Thyroid gland (tissue), 4 donors: ENCODE results near the gene MRPL10.

Source experiments
- CTCF ChIP-seq, 6 experiments: fragments of 200-600 bp in 3 of 6; fragments of 450-650 bp in 3 of 6; sonication (generic) in 3 of 6; IDR thresholded peaks; one replicate each; pipeline ENCODE4 v1.5.1; 2016 to 2019; ENCODE audit warnings: antibody characterized with exemption in 6 of 6, mild to moderate bottlenecking in 2 of 6, inconsistent platforms in 1 of 6, moderate library complexity in 1 of 6
- POLR2A ChIP-seq, 2 donors: fragments of 450-650 bp; IDR thresholded peaks; one replicate each; pipeline ENCODE4 v1.6.1; 2017; ENCODE audit warnings: antibody characterized with exemption in 2 of 2, mild to moderate bottlenecking in 2 of 2, moderate library complexity in 1 of 2

DNA sequence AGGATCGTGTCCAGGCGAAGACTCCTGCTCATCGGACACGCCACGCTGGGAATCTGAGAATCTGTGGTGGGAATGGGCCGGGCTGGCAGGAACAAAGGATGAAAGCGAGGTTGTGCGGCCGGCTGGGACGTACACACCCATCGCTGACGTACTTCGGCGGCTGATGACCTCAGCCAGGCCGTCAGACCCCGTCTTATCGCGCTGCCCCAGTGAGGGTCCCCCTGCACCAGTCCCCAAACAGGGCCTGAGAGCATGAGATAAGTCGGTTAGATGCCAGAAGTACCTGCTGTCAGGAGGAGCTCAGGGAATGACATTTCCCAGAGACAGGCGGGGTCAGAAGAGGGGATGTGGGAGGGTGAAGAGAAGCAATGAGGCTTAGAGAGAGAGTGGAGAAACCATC is 35.6 kb upstream of the MRPL10 start:
- TF ChIP-seq CTCF (IDR thresholded peaks at IDR 0.05) (no peak), POLR2A (IDR thresholded peaks at IDR 0.05) (no peak)
